Measurements from ENCODE around the gene MLF1.

MLF1 gene

GRCh38 chr3:158617982-158618875 lies 47.2 kb downstream of the MLF1 start (continued):
- no peak for TF ChIP-seq TCF7L2 (IDR thresholded peaks at IDR 0.05; ENCODE audit: borderline replicate concordance, low read depth, low read length)
- TF ChIP-seq ZNF548 (tag by site-specific recombination; IDR thresholded peaks at IDR 0.05) = no peak
- TF ChIP-seq ZNF292 (tag by site-specific recombination; IDR thresholded peaks at IDR 0.05; ENCODE audit: borderline replicate concordance, low read depth) = no peak
- no peak for TF ChIP-seq ZNF114 (tag by site-specific recombination; IDR thresholded peaks at IDR 0.05)
- TF ChIP-seq ZBTB20 (tag by site-specific recombination; IDR thresholded peaks at IDR 0.05) = no peak
- no peak for TF ChIP-seq REST (tag by site-specific recombination; IDR thresholded peaks at IDR 0.05)
- TF ChIP-seq OVOL3 (tag by site-specific recombination; IDR thresholded peaks at IDR 0.05) = no peak
- TF ChIP-seq TRIM28 (IDR thresholded peaks at IDR 0.05; ENCODE audit: borderline replicate concordance, low read length) = peak; percentile 86; the same call in 1 of the 2 replicates
- peak; percentile 78; the same call in 1 of the 2 replicates for TF ChIP-seq ZNF280D (tag by site-specific recombination; IDR thresholded peaks at IDR 0.05)
- no peak for TF ChIP-seq YY2 (tag by site-specific recombination; IDR thresholded peaks at IDR 0.05)
- TF ChIP-seq SP7 (tag by site-specific recombination; IDR thresholded peaks at IDR 0.05) = no peak
- no peak for TF ChIP-seq ZNF677 (tag by site-specific recombination; IDR thresholded peaks at IDR 0.05)

GRCh38 chr3:158625881-158626280 lies 54.9 kb downstream of the MLF1 start:
- Histone ChIP-seq H3K4me1 (ENCODE audit: control insufficient read depth, insufficient read depth, low read length) (no peaks in the 10 kb centered on the region), H3K36me3 (ENCODE audit: control insufficient read depth in 2 of 2, insufficient read depth in 1 of 2, low read length in 2 of 2) (no peaks in the 10 kb centered on the region), H3K9me3 (ENCODE audit: control insufficient read depth, insufficient read depth, low read depth, low read length) (no peaks in the 10 kb centered on the region), H3K27ac (ENCODE audit: extremely low read depth, low read depth, low read length) (no peak overlapping the region), H3K4me3 (ENCODE audit: low read depth, low read length) (no peak overlapping the region)
- ChIA-PET POLR2A (no interaction called here), CTCF (interaction anchor here (0.7 to 1.6 kb wide), 2 partner anchors 18 to 1085 kb away, joined by 3 to 7 read pairs; partner anchors contain the start of gene GFM1)
- no peak for TF ChIP-seq ZNF530 (tag by site-specific recombination; IDR thresholded peaks at IDR 0.05; ENCODE audit: low read depth)
- no peak for TF ChIP-seq BCL11A (tag by site-specific recombination; IDR thresholded peaks at IDR 0.05; ENCODE audit: low read depth)
- no peak for TF ChIP-seq ZFP37 (tag by site-specific recombination; IDR thresholded peaks at IDR 0.05)
- no peak for TF ChIP-seq TCF7L2 (IDR thresholded peaks at IDR 0.05; ENCODE audit: borderline replicate concordance, low read depth, low read length)
- TF ChIP-seq ZXDB (tag by site-specific recombination; IDR thresholded peaks at IDR 0.05) = no peak
- no peak for TF ChIP-seq ZBTB48 (tag by site-specific recombination; IDR thresholded peaks at IDR 0.05)
- no peak for TF ChIP-seq ZFP69B (tag by site-specific recombination; IDR thresholded peaks at IDR 0.05)
- TF ChIP-seq ZSCAN16 (tag by site-specific recombination; IDR thresholded peaks at IDR 0.05) = no peak
- no peak for TF ChIP-seq ZFP3 (tag by site-specific recombination; IDR thresholded peaks at IDR 0.05; ENCODE audit: low read depth)
- no peak for TF ChIP-seq ZNF26 (tag by site-specific recombination; IDR thresholded peaks at IDR 0.05)
- no peak for TF ChIP-seq ZNF121 (tag by site-specific recombination; IDR thresholded peaks at IDR 0.05)
- no peak for TF ChIP-seq ZNF610 (tag by site-specific recombination; IDR thresholded peaks at IDR 0.05; ENCODE audit: borderline replicate concordance)
- no peak for TF ChIP-seq ZNF692 (tag by site-specific recombination; IDR thresholded peaks at IDR 0.05)
- no peak for TF ChIP-seq SP7 (tag by site-specific recombination; IDR thresholded peaks at IDR 0.05)
- TF ChIP-seq ELK4 (IDR thresholded peaks at IDR 0.05; ENCODE audit: borderline replicate concordance, low read depth, low read length) = no peak

Measured in HEK293 (cell line).